Measurements from ENCODE around the gene AADAC.

DNA sequence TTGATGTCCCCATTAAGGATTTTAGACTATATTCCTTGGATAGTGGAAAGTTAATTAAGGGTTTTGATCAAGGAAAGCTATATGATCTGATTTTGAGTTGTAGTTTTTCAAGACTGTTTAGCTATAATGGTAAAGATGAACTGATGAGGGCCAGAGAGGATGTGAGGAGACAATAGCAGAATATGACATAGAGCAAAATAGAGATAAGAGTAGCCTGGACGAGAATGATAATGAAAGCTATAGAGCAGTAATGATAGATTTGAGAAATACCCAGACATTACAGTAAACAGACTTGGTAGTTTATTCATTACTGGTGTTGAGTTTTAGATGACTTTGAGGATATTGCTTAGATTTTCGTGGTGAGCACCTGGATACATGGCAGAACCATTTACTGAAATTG, 63.4 kb downstream of the AADAC start:
- TF ChIP-seq CTCF (IDR thresholded peaks at IDR 0.05) (no peak), POLR2A (IDR thresholded peaks at IDR 0.05) (no peak)
